Heart left ventricle (tissue), 16 donors: Measurements from ENCODE around the gene PTPRM. TPM values are rescaled to one million over a fixed set of nuclear protein-coding genes. Genes with fewer than 3 reads are reported as not detected.

Experiments
- ATAC-seq, 4 donors: fragments of 200-7000 bp; cut with Tn5 transposase; one replicate each; pipeline ENCODE4 v1.9.1; 2020 to 2022; ENCODE audit warnings: moderate library complexity in 4 of 4, mild to moderate bottlenecking in 3 of 4, moderate number of reproducible peaks in 1 of 4
- DNase-seq, 5 donors: peaks; one replicate each; pipeline ENCODE4 v3.0.0-alpha.2; 2020
- H3K27ac ChIP-seq, 12 donors: fragments of 200-600 bp; sonication (generic) in 4 of 12; one replicate each; pipeline versions ENCODE4 v1.5.0 to v1.8.0; 2016 to 2022; ENCODE audit warnings: mild to moderate bottlenecking in 2 of 12
- H3K27me3 ChIP-seq, 9 donors: fragments of 200-600 bp; sonication (generic) in 2 of 9; one replicate each; pipeline versions ENCODE4 v1.5.1 to v1.8.0; 2016 to 2022; ENCODE audit warnings: mild to moderate bottlenecking in 3 of 9
- H3K36me3 ChIP-seq, 9 donors: fragments of 200-600 bp; sonication (generic) in 2 of 9; one replicate each; pipeline versions ENCODE4 v1.5.0 to v1.8.0; 2018 to 2022; ENCODE audit warnings: mild to moderate bottlenecking in 2 of 9
- H3K4me1 ChIP-seq, 12 donors: fragments of 200-600 bp; sonication (generic) in 4 of 12; one replicate each; pipeline versions ENCODE4 v1.5.0 to v1.8.0; 2016 to 2022; ENCODE audit warnings: mild to moderate bottlenecking in 3 of 12
- H3K4me3 ChIP-seq, 12 donors: fragments of 200-600 bp; sonication (generic) in 4 of 12; one replicate each; pipeline versions ENCODE4 v1.5.0 to v1.8.0; 2017 to 2022; ENCODE audit warnings: mild to moderate bottlenecking in 9 of 12, moderate library complexity in 4 of 12
- H3K9me3 ChIP-seq, 12 donors: fragments of 200-600 bp; sonication (generic) in 4 of 12; one replicate each; pipeline versions ENCODE4 v1.5.0 to v1.8.0; 2016 to 2022; ENCODE audit warnings: mild to moderate bottlenecking in 1 of 12
- POLR2A ChIP-seq, 2 donors: fragments of 450-650 bp; IDR thresholded peaks; one replicate each; pipeline ENCODE4 v1.6.1; 2017; ENCODE audit warnings: antibody characterized with exemption in 2 of 2, mild to moderate bottlenecking in 2 of 2, moderate library complexity in 2 of 2
- WGBS, 4 donors: extraction: QIAGEN DNeasy Blood & Tissue Kit in 2 of 4; methylation state at CpG; one replicate each; pipeline versions ENCODE4 v1.1.5 to v1.1.7; 2013 to 2018; 5-methylcytosine and 5-hydroxymethylcytosine counted together
- intact Hi-C, 10 donors: fragments of 100-400 bp; cut with DNase I; formaldehyde crosslinking; loops; one replicate each; pipeline versions ENCODE4 v1.11.1 to v1.14.2; 2022
- polyA plus RNA-seq, 2 donors: library from polyadenylated mRNA; stranded (reverse); fragments of 200-250 nt; gene quantifications; one replicate each; pipeline ENCODE4 v1.2.3, GENCODE V29; 2013
- total RNA-seq, 9 donors: library from RNA; depleted of rRNA in 2 of 9; stranded (reverse); fragments of >200 nt in 2 of 9; fragmentation: NEBNext Ultra II Directional in 3 of 9; extraction: Animal tissue kit (Norgen Biotek cat#: 25700) in 3 of 9; gene quantifications; one replicate each; pipeline versions ENCODE4 v1.1.0 to v1.2.4, GENCODE V29; 2016 to 2023
- TF ChIP-seq, protein P1 (sequence below), 12 donors: fragments of 200-600 bp; sonication (generic) in 4 of 12; IDR thresholded peaks; one replicate each; pipeline versions ENCODE4 v1.5.0 to v1.8.0; 2018 to 2022; ENCODE audit warnings: antibody characterized with exemption in 12 of 12, mild to moderate bottlenecking in 5 of 12
- donor health status: ischemic (EF 13 %, LVEDD 7.1; RV severe dilation, severe dysfunction).
- donor health status: healthy with polysubstance abuse.
- donor health status: DM: no; HTN: yes; CAD: no.
- donor health status: DM: no; HTN: no; CAD: no.
- donor health status: ischemic (EF 25% LVEDD 6.9; RV normal size, moderate dysfunction).
- donor health status: ischemic (EF 25% LVEDD 5.7; RV mildly dilated, moderate dysfunction).
- donor health status: healthy.
- donor health status: DM: yes; HTN: yes; CAD: no.
- donor health status: ischemic (EF 35%, LVEDD 5.7; RV mildly dilated, moderate dysfunction).
- donor health status: nonischemic (EF 11% LVEDD 7.7; RV severe dilation, severe dysfunction).
- donor health status: DM: yes; HTN: yes; CAD: no.
- donor health status: PGD.
- donor health status: ischemic (EF 29% LVEDD 5.4; RV normal size, mild dysfunction).
- donor health status: nonischemic (EF 23%, LVEDD 6.1; RV moderate dilation, normal function).

The PTPRM gene
- total and polyA plus RNA-seq, 11 donors: 93.8 to 186 (median 123) TPM

DNA sequence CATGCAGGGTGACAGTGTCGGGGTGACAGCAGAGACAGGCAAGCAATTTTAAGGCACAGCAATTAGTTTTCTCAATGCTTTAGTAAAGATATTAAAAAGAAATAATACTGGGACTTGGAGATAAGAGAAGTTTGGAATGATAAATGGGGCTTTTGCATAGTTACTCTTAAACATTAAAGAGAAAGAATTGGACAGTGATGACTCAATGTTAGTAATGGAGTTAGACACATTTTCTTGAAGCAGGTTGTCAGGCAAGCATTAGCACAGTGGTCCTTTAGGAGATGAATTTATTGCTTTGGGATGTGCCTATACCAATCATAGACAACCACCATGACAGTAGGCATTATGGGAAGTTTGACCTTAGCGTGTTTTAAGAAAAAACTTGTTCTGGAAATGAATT is 813.8 kb downstream of the PTPRM start:
- Histone ChIP-seq H3K9me3 (no peaks in the 10 kb centered on the region), H3K27me3 (no peaks in the 10 kb centered on the region), H3K36me3 (peaks cover 0 to 97% (median 68%) of the 10 kb centered on the region in 9 donors), H3K4me3 (no peak overlapping the region), H3K4me1 (no peaks in the 10 kb centered on the region), H3K27ac (no peak overlapping the region)
- DNase-seq (no peak), ATAC-seq (no peak)
- WGBS, 4 donors: 79 to 86% (median 84%) methylated on average over 2 of the region's 2 CpGs
- TF ChIP-seq, protein P1, sequence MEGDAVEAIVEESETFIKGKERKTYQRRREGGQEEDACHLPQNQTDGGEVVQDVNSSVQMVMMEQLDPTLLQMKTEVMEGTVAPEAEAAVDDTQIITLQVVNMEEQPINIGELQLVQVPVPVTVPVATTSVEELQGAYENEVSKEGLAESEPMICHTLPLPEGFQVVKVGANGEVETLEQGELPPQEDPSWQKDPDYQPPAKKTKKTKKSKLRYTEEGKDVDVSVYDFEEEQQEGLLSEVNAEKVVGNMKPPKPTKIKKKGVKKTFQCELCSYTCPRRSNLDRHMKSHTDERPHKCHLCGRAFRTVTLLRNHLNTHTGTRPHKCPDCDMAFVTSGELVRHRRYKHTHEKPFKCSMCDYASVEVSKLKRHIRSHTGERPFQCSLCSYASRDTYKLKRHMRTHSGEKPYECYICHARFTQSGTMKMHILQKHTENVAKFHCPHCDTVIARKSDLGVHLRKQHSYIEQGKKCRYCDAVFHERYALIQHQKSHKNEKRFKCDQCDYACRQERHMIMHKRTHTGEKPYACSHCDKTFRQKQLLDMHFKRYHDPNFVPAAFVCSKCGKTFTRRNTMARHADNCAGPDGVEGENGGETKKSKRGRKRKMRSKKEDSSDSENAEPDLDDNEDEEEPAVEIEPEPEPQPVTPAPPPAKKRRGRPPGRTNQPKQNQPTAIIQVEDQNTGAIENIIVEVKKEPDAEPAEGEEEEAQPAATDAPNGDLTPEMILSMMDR (IDR thresholded peaks at IDR 0.05): no peak
- no peak for TF ChIP-seq POLR2A (IDR thresholded peaks at IDR 0.05)
- intact Hi-C loops: loop anchor here in 6 of 10 donors (10.0 kb wide), 6 partner anchors 296 to 1156 kb away; no protein-coding TSS in a partner anchor

DNA sequence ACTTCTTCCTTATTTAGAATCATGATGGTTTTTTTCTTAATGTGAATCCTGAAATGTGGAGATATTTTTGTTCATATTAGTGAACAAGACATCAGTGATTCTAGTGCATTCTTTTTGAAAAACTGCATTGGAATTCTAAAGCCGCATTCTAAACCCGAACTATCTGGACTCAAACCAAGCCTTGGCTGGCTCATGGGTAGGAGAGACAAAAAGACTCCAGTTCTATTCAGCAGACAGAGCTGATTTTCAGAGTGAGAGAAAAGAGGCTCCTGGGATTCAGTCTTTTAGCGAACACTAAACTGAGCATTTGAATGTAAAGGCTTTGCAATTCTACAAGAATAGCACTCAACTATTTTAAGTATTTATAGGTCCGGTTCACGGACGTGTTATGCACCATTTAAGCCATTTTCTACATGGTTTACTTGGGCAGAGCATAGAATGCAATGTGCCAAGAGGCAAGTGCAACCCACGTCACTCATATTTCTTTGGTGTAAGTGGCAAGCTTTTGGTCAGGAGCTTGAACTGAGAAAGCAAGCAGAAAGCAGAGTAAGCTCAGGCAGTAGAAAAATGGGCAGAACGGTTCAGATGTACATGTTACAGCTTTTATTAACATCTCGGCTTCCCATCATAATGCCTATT is 814.8 kb downstream of the PTPRM start:
- TF ChIP-seq, protein P1 (IDR thresholded peaks at IDR 0.05): no peak
- TF ChIP-seq POLR2A (IDR thresholded peaks at IDR 0.05): no peak
- no peak overlapping the region for H3K27ac ChIP-seq
- H3K4me3 ChIP-seq: no peak overlapping the region
- H3K9me3 ChIP-seq: no peaks in the 10 kb centered on the region
- peaks cover 0 to 97% (median 65%) of the 10 kb centered on the region in 9 donors for H3K36me3 ChIP-seq
- H3K27me3 ChIP-seq: no peaks in the 10 kb centered on the region
- WGBS, 4 donors: 80 to 85% (median 83%) methylated on average over 9 of the region's 9 CpGs
- intact Hi-C loops: loop anchor here in 6 of 10 donors (10.0 kb wide), 6 partner anchors 297 to 1157 kb away; no protein-coding TSS in a partner anchor
- H3K4me1 ChIP-seq: no peaks in the 10 kb centered on the region
- ATAC-seq: no peak
- no peak for DNase-seq

DNA sequence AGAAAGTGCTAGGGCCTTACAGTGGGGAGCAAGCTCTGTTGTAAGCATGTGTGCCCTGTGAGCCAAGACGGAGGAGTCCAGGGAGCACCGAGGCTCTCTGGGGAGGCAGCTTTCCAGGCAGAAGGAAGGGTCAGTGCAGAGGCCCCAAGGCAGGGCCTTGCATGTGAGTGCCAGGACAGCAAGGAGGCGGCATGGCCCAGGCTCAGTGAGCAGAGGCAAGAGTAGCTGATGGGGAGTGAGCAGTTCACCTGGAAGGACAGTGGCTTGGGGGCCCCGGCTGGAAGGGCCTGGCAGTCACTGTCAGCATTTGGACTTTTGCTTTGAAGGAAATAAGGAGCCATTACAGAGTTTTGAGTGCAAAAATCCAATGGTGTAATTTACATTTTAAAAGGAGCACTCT is 818.3 kb downstream of the PTPRM start:
- WGBS, 4 donors: 85 to 94% (median 90%) methylated on average over 4 of the region's 4 CpGs
- no peak overlapping the region for H3K27ac ChIP-seq
- no peak for DNase-seq
- H3K36me3 ChIP-seq: peaks cover 0 to 97% (median 69%) of the 10 kb centered on the region in 9 donors
- no peaks in the 10 kb centered on the region for H3K9me3 ChIP-seq
- TF ChIP-seq POLR2A (IDR thresholded peaks at IDR 0.05): no peak
- TF ChIP-seq, protein P1 (IDR thresholded peaks at IDR 0.05): no peak
- H3K4me3 ChIP-seq: no peak overlapping the region
- ATAC-seq: no peak
- H3K4me1 ChIP-seq: no peaks in the 10 kb centered on the region
- intact Hi-C loops: loop anchor here in 7 of 10 donors (5.0 to 10.0 kb wide), 8 partner anchors 298 to 1161 kb away; no protein-coding TSS in a partner anchor
- no peaks in the 10 kb centered on the region for H3K27me3 ChIP-seq

DNA sequence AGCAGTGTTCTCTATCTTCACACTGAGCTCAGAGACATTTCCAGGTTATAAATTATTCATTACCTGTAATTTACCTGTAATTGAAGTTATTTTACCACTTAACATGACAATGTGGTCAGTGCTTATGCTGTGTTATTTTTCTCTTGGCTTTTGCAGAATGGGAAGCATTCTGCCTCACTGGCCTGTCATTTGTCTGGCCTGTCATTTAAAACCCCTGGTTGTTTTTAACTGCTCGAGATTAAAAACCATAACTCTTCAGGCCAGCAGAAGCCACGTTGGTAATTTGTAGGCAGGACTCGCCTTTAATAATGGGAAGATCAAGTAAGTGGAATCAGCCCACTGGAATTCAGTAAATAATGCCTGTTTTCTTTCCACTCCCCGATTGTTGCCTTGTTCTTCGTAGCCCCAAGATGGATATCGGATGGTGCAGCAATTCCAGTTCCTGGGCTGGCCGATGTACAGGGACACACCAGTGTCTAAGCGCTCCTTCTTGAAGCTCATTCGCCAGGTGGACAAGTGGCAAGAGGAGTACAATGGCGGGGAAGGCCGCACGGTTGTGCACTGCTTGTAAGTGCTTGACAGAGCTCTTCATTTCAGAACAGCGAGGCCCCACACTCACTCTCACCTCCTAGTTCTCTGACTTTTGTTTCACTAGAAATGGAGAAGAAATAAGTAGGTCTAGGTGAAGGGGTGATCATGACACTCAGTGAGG is 819.7 kb downstream of the PTPRM start:
- 84 to 89% (median 87%) methylated on average over 12 to 13 of the region's 13 CpGs for WGBS, 4 donors
- Histone ChIP-seq H3K9me3 (no peaks in the 10 kb centered on the region), H3K4me3 (no peak overlapping the region), H3K4me1 (no peaks in the 10 kb centered on the region), H3K27me3 (no peaks in the 10 kb centered on the region), H3K27ac (no peak overlapping the region), H3K36me3 (peaks cover 0 to 99% (median 64%) of the 10 kb centered on the region in 9 donors)
- DNase-seq (no peak), ATAC-seq (no peak)
- intact Hi-C loops: loop anchor here in 7 of 10 donors (5.0 to 10.0 kb wide), 8 partner anchors 300 to 1162 kb away; no protein-coding TSS in a partner anchor
- TF ChIP-seq, protein P1 (IDR thresholded peaks at IDR 0.05): no peak
- TF ChIP-seq POLR2A (IDR thresholded peaks at IDR 0.05): no peak
